ENCODE measurements around the gene CCDC24.

The CCDC24 gene

DNA sequence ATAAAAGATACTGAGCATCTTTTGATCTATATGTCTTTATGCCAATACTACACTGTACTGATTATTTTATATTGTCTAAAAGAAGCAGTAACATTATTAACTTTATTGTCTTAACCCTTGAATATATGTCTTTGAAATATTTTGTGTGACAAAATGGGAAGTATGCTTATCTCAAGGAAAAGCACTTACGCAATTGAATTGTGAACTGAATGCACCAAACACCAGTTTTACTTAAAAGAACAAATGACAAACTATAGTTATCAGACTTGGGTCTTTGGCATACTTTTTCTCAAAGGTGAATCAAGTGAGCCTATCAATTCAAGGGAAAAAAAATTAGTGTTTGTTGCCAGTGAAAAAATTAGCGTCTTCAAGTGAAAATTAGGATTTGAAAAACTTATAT, 49.0 kb downstream of the CCDC24 start:
- no peak for DNase-seq (ENCODE audit: low read depth in 2 of 2)

DNA sequence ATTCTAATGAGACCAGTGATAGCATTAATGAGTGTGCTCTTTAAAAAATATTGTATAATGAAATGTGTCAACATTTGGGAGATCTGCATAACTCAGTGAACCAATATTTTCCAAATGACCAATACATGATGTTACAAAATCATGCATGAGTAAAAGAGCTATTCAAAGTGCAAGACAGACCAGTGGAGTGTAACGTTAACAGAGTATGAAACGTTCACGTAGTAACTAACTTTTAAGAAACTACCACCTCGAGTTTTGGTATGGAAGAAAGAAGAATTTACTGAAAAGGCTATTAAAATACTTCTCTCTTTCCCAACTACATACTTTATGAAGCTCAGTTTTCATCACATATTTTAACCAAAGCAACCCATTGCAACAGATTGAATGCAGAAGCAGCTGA, 49.4 kb downstream of the CCDC24 start:
- no peak for DNase-seq (ENCODE audit: low read depth in 2 of 2)

DNA sequence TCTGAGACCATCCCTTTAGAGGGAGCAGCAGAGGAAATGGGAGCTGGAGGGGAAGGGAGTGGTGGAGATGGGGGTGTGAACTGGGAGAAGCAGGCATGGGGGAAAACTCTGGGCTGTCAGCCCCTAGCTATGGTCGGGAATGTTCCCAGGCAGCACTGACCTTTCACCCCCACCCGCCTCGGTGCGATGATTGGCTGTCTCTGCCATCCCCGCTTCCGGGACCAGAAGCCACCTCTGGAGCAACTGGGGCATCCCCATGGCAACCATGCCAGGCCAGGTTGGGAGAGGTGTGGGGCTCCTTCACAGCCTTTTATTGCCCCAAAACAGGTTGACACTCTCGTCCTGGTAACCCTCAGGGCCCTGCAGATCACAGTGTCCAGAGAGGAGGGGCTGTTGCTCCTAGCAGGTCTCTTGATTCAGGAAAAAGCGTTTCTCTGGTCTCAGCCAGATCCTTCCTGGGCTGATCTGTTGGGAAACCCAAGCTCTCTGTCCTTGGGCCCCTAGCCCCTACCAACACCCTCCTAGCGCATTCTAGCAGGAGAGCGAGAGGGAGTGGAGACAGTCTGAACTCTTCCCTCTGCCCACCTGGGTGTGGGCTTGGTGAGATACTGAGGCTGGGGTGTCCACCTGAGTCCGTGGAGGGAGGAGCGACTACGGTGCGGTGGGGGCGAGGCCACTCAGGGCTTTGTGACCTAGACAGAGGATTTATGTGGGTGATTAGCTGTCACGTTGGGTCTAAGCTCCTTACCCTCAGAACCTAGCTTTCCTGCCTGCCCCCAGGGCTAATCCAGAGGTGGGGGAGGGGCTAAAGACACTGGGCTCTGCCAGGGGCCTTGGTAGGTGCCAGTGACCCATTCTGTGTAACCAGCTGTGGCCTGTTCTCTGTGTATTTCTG, 52.0 kb downstream of the CCDC24 start:
- DNase-seq (ENCODE audit: low read depth in 2 of 2): no peak

DNA sequence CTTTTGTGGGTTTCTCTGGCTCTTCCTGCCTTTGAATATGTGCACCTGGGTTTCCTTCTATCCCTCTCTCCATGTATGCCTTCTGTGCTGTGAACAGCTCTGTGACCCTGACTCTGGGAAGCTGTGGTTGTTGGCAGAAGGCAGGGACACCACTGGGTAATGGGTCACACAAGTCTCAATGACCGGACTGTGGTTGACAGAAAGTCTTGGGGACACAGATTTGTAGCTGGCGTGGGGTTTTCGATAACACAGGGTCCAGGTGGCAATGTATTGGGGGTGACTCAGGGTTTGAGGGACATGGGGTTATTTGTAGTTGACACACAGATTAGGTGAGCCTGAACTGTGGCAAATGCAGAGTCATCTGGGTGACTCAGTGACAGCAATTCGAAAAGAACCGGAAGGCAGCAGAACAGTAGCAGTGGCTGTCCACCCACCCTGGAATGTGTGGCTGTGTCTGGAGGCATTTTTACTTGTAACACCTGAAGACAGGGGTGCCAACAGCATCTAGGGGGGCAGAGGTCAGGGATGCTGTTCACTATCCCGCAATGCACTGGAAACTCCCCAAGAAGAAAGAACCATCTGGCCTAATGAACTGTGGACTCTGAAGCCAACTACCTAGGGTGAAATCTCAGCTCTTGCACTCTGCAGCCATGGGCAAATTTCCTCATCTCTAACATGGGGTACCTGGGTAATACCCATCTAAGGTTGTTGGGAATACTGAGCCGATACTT, 52.8 kb downstream of the CCDC24 start:
- no peak for DNase-seq (ENCODE audit: low read depth in 2 of 2)

DNA sequence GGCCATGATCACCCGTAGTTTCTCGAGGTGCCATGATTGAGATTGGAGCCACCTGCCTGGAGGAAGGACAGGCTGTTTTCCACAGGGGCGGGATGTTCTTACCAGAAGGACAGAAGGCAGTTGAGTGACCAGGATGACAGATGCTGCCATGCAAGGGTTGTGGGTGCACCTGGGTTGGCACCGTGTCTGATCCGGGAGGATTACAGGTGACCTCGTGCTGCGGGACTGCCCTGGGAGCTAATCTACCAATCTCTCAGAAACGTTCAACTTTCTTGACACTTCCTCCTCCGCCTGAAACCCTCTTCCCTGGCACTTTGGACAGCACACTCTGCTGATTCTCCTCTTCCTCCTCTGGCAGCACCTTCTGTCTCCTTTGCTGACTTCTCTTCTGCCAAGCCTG, 53.7 kb downstream of the CCDC24 start:
- DNase-seq (ENCODE audit: low read depth in 2 of 2): no peak

Measured in fibroblast of skin of left biceps (primary cell).